Activated CD4-positive, alpha-beta T cell treated with anti-CD3 and anti-CD28 coated beads, Interleukin-2, amount 50 U/mL, for 24 hours (primary cell): ENCODE results near the gene SMG1.
A peak's percentile ranks its signal among the peaks of the same experiment; 100 is the strongest.
"Not testable (repeated sequence)": the region's sequence is repeated elsewhere in the genome, so short reads cannot be mapped to it uniquely, and the experiment has no call there.

Experiments
- DNase-seq, 2 donors: peaks; one replicate each; pipeline ENCODE4 v3.0.0-alpha.2; 2020; ENCODE audit warnings: low read depth in 1 of 2, low spot score in 1 of 2

Gene SMG1

DNA sequence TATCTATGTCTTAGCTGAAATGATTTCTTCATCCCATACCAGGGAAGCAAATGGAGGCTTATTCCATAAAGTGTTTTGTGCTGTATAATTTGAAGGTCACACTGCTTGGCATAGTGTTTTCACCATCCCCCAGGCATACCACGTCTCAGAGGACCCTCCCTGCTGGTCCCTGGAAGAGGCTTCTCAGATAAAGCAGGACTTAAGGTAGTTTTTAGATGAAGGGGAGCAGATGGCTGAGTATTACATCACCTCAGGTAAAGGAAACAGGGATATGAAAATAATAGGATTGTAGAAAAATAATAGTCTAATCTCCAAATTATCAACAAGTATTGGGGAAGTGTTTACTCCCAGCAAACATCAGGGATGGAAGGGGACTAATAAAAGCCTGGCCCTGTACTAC is 7.3 kb upstream of the SMG1 start:
- DNase-seq, result no peak

DNA sequence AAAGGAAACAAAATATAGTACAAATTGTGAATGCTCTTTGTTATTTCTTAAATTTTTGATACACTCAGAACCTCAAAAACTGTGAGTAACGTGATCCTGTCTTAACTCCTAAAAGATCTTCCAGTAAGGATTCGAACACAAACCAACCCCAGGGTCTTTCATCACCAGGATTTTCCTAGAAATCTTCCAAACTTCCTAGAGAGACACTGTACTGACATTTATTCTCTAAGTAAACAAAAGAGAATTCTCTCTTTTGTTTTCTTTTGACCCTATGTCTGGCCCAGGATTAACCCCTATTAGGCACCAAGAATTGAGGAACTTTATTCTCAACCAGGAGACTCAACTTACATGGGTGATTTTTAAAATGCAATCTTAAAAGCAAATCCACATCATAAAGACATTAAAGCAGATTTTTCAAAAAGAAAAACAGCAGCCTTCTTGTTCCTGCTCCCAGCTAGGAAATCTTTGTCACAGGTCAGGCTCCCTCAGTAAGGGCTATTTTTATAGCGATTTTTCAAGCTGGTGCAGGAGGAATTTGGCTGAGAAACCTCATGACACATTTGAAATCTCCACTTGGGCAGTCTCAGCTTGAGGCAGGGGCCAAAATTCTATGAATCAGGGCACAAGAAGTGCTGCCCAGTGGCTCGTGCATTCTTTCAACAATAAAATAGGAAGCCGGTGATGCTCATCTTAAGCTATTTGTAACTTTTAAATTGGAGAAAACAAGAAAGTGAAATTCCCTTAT is 6.2 kb upstream of the SMG1 start:
- DNase-seq, result no peak

DNA sequence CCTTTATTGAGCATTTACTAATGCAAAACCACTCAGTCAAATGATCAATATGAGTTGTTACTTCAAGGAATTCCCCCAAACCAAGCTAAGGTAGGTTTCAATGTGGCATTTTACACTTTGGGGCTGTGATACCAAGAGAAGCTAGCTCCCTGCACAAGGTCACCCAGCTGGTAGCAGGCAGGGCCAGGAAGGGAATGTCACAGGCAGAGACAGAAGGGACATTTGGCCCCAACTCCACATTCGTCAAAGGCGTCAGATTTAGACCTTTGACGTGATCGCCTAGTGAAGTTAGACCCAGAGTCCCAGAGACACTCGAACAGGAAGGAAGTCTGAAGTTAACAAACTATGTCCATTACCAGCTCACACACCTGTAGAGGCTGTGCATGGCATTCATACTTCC is 5.5 kb upstream of the SMG1 start:
- DNase-seq, result no peak

DNA sequence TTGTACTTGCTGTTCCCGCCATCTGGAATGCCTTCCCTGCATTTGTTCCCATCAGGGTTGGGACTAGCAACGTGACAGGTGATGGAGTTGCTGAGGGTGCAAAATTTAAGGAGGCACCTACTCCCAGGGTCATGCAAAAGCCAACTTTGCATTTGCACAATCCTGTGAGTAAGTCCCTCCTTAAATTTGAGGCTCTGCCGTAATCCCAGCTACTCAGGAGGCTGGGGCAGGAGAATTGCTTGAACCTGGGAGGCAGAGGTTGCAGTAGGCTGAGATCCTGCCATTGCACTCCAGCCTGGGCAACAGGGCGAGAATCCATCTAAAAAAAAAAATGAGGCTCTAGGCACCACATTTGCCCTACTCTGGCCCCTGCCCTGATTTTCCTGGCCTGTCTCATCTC is 3.9 kb upstream of the SMG1 start:
- not testable (repeated sequence) for DNase-seq

DNA sequence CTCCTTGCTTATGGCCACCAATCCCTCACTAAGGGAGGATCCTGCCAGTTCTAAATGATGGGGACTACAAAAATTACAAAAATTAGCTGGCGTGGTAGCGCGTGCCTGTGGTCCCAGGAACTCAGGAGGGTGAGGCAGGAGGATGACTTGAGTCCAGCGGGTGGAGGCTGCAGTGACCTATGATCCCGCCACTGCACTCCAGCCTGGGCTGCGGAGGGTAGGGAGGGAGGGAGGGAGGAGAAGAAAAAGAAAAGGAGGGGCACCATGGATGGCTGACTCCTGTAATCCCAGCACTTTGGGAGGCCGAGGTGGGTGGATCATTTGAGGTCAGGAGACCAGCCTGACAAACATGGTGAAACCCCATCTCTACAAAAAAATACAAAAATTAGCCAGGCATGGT is 1.9 kb upstream of the SMG1 start:
- DNase-seq, result not testable (repeated sequence)

DNA sequence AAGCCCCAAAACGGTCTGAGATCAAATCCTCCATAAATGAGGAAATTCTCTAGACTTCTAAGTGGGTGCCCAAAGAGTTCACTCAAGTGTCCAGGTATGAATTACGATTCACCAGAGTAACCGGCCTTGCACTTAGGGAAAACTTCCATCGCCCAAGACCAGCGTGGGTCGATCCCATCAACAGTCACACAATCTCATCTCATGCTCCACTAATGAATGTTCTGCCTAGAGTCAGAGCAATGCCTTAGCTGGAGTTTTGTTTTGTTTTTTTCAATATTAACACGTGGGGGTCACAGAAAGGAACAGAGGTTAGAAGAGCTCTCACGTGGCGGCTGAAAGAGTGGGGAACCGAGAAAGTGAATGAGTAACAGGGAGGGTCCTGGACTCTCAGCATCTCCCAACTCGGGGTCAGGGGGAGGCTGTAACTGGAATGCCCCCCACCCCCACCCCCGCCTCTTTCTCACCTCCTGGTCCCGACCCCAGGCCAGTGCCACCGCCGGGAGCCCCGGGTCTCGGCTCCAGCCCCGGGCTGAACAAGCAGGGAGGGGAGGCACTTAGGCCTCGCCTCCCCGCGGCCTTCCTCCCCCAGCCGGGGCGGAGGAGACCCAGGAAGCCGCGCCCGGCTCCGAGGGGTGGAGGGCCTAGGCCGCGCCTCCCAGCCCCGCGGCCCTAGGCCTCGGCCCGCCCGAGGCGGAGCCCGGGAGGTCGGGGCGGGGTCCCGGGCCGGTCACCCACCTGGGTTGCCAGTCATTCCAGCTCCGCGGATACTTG is 808 bp downstream of the SMG1 start:
- peak in 1 of 2 donors; percentile 39 for DNase-seq

DNA sequence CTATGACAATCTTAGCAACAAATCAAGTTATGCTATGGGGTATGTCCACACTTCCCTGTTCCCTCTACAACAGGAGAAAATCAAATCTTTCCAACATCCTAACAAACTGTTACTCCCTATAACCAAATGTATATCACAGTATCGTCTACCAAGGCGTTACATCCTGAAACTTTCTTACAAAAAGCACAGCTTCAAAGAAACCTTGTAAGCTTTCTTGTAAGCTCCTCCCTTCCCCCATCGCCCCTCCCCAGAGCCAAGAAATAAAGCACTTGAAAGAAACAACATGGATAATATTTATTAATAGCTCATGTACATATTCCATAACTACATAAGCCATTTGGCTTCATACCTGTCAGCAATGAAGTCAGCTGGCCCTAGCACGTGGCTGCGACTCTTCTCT is 2.3 kb downstream of the SMG1 start:
- not testable (repeated sequence) for DNase-seq

DNA sequence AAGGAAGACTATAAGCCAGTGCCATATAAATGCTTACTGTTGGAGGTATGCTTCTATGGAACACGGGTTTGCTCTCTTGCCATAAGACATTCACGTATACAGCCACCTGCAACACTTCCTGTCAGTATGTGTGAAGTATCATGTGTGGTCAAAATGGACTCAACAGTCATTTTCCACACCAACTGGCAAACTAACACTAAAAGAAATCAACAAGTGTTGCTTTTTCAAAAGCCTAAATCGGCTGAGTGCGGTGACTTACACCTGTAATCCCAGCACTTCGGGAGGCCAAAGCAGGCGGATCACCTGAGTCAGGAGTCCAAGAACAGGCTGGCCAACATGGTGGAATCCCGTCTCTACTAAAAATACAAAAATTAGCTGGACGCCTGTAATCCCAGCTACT is 3.1 kb downstream of the SMG1 start:
- not testable (repeated sequence) for DNase-seq

DNA sequence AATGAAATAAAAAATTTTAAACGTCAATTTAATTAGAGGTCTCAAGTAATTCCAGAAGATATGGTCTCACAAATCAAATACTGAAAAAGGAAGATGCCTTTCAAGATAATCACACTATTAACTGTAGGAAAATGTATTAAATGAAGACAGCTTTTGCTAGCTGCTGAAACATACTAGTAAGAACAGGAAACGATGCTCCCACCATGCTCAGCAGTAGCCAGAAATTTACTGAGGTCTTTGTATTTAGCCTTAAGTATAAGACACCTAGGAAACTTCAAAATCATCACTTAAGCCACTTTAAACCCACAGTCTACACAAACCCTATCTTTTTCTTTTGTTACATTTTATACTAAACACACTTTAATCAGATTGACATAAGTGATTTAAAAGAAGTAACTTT is 16.6 kb downstream of the SMG1 start:
- DNase-seq, result not testable (repeated sequence)

DNA sequence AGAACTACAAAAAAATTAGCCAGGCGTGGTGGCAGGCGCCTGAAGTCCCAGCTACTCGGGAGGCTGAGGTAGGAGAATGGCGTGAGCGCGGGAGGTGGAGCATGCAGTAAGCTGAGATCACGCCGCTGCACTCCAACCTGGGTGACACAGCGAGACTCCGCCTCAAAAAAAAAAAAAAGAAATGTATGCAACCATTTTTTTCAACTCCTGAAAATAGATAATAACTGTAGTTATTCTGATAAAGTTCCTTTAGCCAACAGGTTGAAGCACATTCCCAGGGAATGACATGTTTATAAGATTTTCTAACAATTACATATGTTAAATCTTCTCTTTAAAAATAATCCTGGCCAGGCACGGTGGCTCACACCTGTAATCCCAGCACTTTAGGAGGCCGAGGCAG is 17.5 kb downstream of the SMG1 start:
- not testable (repeated sequence) for DNase-seq

DNA sequence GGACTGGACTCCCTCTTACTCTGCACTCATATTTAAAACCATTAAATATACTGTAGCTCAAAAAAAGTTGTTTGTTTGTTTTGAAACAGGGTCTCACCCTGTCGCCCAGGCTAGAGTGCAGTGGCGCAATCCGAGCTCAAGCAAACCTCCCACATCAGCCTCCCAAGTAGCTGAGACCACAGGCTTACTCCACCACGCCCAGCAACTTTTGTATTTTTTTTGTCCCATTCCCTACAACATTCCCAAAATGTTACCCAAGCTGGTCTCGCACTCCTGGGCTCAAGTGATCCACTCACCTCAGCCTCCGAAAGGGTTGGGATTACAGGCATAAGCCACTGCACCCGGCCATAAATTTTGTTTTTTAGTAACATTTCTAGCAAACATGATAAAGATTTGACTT is 23.4 kb downstream of the SMG1 start:
- DNase-seq, result not testable (repeated sequence)

DNA sequence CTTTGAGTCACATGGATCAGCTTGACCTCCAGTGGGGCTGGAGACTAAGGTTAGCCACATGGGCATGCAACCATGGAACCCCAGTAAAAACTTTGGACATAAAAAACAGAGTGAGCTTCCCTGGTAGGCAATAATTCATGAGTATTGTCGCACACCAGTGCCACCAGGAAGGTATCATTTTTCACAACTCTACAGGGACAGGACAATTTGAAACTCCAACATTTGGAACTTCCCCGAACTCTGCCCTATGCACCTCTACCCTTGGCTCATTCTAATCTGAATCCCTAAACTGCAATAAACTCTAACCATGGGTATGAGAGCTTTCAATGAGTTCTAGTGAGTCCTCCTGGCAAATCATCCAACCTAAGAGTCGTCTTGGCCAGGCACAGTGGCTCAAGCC is 24.2 kb downstream of the SMG1 start:
- DNase-seq, result not testable (repeated sequence)

DNA sequence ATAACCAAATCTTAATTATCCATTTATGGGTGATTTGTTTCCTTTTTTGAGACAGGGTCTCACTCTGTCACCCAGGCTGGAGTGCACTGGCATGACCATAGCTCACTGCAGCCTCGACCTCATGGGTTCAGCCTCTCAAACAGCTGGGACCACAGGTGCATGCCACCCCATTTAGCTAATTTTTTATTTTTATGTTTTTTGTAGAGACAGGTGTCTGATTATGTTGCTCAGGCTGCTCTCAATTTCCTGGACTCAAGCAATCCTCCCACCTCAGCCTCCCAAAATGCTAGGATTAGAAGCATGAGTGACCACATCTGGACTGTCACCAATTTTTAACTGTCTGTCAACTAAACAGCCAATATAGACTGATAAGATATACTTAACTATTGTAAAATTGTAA is 25.0 kb downstream of the SMG1 start:
- DNase-seq, result not testable (repeated sequence)

DNA sequence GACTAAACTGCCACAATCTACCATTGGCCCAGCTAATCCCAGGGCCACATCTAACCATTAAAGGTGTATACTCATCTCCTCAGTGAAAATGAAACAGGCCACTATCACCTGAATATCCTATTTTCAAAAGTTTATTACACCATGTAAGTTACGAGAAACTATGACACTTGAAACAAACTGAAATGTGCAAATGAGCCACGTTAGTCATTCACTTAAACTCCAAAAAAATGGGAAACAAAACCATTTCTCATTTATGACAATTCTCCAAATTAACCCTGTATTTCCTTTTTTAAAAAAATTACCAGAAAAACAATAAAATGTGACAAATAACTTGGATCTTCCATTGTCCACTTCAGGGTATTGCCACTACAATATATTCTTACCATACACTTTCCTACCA is 41.8 kb downstream of the SMG1 start:
- DNase-seq, result not testable (repeated sequence)

DNA sequence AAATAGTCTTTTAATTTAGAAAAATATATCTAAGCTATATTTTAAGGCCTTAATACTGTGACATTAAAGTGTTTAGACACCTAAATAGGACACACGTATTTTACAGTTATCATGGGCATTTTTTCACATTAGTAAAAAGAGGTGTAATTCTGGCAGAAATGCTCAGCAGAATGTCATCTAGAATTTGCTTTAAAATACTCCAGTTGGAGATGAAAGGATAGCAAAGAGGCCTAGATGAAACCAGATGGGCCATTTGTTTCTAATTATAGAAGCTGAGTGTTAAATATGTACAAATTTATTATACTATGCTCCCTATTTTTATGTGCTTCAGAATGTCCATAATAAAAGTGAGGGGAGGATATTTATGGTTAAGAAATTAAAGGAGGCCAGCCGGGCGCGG is 48.5 kb downstream of the SMG1 start:
- not testable (repeated sequence) for DNase-seq

DNA sequence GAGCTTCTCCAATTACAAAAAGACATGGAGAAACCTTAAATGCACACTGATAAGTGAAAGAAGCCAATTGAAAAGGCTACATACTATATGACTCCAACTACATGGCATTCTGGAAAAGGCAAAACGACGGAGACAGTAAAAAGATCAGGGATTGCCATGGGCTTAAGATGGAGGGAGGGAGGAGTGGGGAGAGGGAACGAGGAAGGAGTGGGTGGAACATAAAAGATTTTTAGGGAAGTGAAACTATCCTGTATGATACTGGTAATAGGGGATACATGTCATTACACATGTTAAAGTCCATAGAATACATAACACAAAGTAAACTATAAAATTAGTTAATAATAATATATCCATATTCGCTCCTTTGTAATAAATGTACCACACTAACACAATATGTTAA is 48.9 kb downstream of the SMG1 start:
- not testable (repeated sequence) for DNase-seq

DNA sequence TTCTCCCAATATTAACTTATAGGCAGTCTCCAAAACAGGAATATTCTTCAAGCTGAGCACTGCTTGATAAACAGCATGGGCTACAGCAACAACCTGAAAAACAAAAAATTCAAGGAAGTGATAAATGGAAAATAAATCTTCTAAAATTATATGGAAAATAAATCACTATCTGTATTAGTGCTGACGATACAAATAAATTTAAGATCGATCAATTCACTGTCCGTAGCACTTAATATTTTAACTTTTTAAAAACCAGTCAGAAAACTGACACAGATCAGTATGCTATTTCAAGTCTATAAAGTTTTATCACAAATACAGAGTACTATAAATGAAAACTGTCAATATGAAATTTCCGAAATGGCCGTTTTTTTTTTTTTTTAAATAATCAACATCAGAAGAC is 49.9 kb downstream of the SMG1 start:
- DNase-seq, result not testable (repeated sequence)

DNA sequence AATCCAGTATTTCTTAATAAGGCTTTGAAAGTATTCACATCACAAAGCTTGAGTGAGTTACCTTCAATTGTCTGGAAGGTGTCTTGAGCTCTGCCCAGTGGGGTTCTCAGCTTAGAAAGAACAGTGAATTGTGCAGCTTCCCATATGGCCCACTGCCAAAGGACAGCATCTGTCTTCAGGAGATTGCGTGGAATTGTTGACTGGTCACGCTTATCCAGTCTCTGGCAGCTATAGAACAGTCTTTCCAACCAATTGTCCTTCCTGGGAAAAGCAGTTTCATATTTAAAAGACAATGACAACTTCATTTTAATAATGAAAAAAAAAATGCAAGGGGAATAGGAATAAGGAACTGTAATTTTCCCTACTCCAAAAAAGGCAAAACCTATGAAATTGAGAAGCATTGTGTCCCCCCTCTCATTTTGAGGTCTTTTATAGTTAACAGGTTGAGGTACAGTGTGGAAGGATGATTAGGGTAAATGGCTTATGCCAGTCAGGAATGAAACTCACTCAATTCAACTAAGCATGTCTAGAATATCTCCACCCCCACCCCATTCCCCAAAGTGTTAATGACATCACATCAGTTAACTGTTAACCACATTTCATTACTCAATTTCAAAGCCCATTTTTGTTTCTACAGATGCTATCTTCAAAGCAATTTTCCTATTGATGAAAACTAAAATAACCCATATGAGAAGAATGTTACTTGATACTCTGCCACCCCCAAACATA is 57.0 kb downstream of the SMG1 start:
- not testable (repeated sequence) for DNase-seq

DNA sequence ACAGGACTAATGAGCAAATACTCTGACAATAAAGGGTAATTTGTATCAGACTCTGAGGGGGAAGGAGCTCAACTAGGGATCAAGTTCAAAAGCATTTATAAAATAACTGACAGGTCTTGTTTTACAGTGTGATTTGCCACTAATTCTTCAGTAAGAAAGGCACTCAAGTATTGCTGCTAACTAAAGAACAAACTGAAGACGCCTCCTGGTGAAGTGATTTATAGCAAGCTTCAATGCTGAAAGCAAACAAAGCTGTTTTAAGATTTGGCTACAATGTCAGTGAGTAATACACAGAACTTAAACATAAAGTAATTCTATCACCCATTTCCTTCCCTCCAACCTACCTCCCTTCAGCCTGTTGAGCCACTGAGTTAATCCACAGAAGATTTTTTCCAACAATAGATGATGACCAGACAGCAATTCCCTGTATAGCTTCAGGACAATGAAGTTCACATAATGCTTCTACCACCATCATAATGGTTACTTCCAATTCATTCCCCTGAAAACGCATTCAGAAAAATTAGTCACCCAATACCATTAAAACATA is 59.9 kb downstream of the SMG1 start:
- not testable (repeated sequence) for DNase-seq

DNA sequence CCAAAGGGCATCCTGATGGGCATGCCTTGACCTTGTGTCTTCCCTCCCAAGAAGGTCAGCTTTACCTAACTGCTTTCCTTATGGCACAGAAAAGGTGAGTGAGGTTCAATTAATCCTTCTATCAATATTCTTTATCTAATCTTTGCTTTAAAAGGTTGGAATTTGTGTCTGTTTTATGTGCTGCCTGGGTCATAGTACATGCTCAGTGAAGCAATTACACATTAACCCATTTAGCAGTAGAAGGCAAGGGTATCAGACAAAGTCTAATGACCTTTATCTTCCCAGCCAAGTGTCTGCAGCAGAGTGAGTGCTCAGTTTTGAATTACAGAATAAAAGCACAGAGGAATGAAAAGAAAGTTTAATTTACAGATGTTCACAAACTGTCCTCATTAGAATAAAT is 63.3 kb downstream of the SMG1 start:
- DNase-seq, result not testable (repeated sequence)

DNA sequence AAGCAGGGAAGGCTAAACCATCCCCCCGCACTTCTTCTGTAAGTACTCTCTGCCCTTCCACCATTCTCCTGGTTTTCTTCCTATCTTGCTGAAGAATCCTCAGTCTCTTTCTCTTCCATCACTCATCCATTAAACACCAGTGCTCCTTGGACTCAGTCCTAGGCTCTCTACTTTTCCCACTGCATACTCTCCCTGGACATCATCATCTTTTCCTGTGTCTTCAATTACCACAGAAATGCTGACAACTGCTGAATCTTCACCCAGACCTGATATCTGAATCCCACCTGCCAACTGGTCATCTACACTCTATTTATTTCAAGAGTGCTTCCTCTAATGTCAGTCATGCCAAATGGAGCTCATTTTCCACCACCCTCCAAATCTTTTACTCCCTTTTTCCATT is 71.0 kb downstream of the SMG1 start:
- DNase-seq, result no peak

DNA sequence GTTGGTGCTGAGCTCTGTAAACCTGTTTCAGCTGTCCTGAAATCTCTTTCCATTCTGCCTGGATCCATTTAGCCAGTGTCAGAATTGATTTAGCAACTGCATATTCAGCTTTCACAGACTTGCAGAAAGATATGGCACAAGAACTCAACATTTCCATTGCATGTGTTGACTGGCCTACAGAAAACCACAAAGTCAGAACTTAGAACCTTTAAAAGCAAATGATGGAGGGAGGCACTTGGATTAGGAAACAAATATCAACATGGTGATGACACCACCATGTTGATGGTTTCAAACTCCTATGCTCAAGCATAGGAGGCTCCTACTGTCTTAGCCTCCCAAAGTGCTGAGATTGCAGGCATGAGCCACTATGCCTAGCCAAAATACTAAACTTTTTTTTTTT is 72.5 kb downstream of the SMG1 start:
- DNase-seq, result no peak
